Measurements from ENCODE around the gene SLC5A12. TPM values are rescaled to one million over a fixed set of nuclear protein-coding genes. Genes with fewer than 3 reads are reported as not detected.

The SLC5A12 gene
- total RNA-seq, 2 donors from 2014 or later, result not detected

- Mint-ChIP-seq H3K36me3 (ENCODE audit: low read depth) (no peaks in the 10 kb centered on the region), H3K9me3 (peaks cover 14% of the 10 kb centered on the region), H3K27ac (no peak overlapping the region), H3K4me3 (no peak overlapping the region), H3K27me3 (no peaks in the 10 kb centered on the region), H3K4me1 (no peaks in the 10 kb centered on the region)
- ATAC-seq (replicated peaks), result no peak
Observed at GRCh38 chr11:26704249-26704648, 17.6 kb downstream of the SLC5A12 start.

- Mint-ChIP-seq H3K27me3 (no peaks in the 10 kb centered on the region), H3K27ac (no peak overlapping the region), H3K4me3 (no peak overlapping the region), H3K4me1 (no peaks in the 10 kb centered on the region), H3K36me3 (ENCODE audit: low read depth) (no peaks in the 10 kb centered on the region), H3K9me3 (peaks cover 14% of the 10 kb centered on the region)
- no peak for ATAC-seq (replicated peaks)
Observed at GRCh38 chr11:26703411-26704191, 18.3 kb downstream of the SLC5A12 start.

- Mint-ChIP-seq H3K4me3 (no peak overlapping the region), H3K4me1 (no peaks in the 10 kb centered on the region), H3K9me3 (peaks cover 16% of the 10 kb centered on the region), H3K27me3 (no peaks in the 10 kb centered on the region), H3K36me3 (ENCODE audit: low read depth) (no peaks in the 10 kb centered on the region), H3K27ac (no peak overlapping the region)
- no peak for ATAC-seq (replicated peaks)
Observed at GRCh38 chr11:26702406-26702805, 19.5 kb downstream of the SLC5A12 start.

GRCh38 chr11:26700574-26701235 lies 21.2 kb downstream of the SLC5A12 start:
- Mint-ChIP-seq H3K4me1 (no peaks in the 10 kb centered on the region), H3K27me3 (no peaks in the 10 kb centered on the region), H3K27ac (no peak overlapping the region), H3K9me3 (peaks cover 12% of the 10 kb centered on the region), H3K4me3 (no peak overlapping the region), H3K36me3 (ENCODE audit: low read depth) (no peaks in the 10 kb centered on the region)
- ATAC-seq (replicated peaks), result no peak

GRCh38 chr11:26698224-26698623 lies 23.6 kb downstream of the SLC5A12 start:
- ATAC-seq (replicated peaks), result no peak
- H3K36me3 Mint-ChIP-seq (ENCODE audit: low read depth), result no peaks in the 10 kb centered on the region
- H3K4me3 Mint-ChIP-seq, result no peak overlapping the region
- H3K27ac Mint-ChIP-seq, result no peak overlapping the region
- H3K27me3 Mint-ChIP-seq, result no peaks in the 10 kb centered on the region
- H3K9me3 Mint-ChIP-seq, result peaks cover 4% of the 10 kb centered on the region
- no peaks in the 10 kb centered on the region for H3K4me1 Mint-ChIP-seq

- no peak overlapping the region for H3K4me3 Mint-ChIP-seq
- no peaks in the 10 kb centered on the region for H3K27me3 Mint-ChIP-seq
- no peaks in the 10 kb centered on the region for H3K4me1 Mint-ChIP-seq
- H3K9me3 Mint-ChIP-seq, result peaks cover 4% of the 10 kb centered on the region
- no peak overlapping the region for H3K27ac Mint-ChIP-seq
- no peaks in the 10 kb centered on the region for H3K36me3 Mint-ChIP-seq (ENCODE audit: low read depth)
- ATAC-seq (replicated peaks), result no peak
Observed at GRCh38 chr11:26696330-26696729, 25.5 kb downstream of the SLC5A12 start.

- H3K9me3 Mint-ChIP-seq, result no peaks in the 10 kb centered on the region
- H3K36me3 Mint-ChIP-seq (ENCODE audit: low read depth), result no peaks in the 10 kb centered on the region
- H3K27ac Mint-ChIP-seq, result no peak overlapping the region
- H3K4me1 Mint-ChIP-seq, result no peaks in the 10 kb centered on the region
- ATAC-seq (replicated peaks), result no peak
- H3K27me3 Mint-ChIP-seq, result no peaks in the 10 kb centered on the region
- H3K4me3 Mint-ChIP-seq, result no peak overlapping the region
Observed at GRCh38 chr11:26688701-26689100, 33.2 kb downstream of the SLC5A12 start.

GRCh38 chr11:26687351-26687750 lies 34.5 kb downstream of the SLC5A12 start:
- Mint-ChIP-seq H3K9me3 (no peaks in the 10 kb centered on the region), H3K4me1 (no peaks in the 10 kb centered on the region), H3K27me3 (no peaks in the 10 kb centered on the region), H3K27ac (no peak overlapping the region), H3K36me3 (ENCODE audit: low read depth) (no peaks in the 10 kb centered on the region), H3K4me3 (no peak overlapping the region)
- no peak for ATAC-seq (replicated peaks)

- Mint-ChIP-seq H3K4me3 (no peak overlapping the region), H3K4me1 (no peaks in the 10 kb centered on the region), H3K27ac (no peak overlapping the region), H3K27me3 (no peaks in the 10 kb centered on the region), H3K9me3 (no peaks in the 10 kb centered on the region), H3K36me3 (ENCODE audit: low read depth) (no peaks in the 10 kb centered on the region)
- no peak for ATAC-seq (replicated peaks)
Observed at GRCh38 chr11:26677566-26677965, 44.3 kb downstream of the SLC5A12 start.

GRCh38 chr11:26676641-26677040 lies 45.2 kb downstream of the SLC5A12 start:
- H3K9me3 Mint-ChIP-seq, result no peaks in the 10 kb centered on the region
- ATAC-seq (replicated peaks), result no peak
- no peaks in the 10 kb centered on the region for H3K36me3 Mint-ChIP-seq (ENCODE audit: low read depth)
- H3K4me3 Mint-ChIP-seq, result no peak overlapping the region
- no peaks in the 10 kb centered on the region for H3K27me3 Mint-ChIP-seq
- H3K27ac Mint-ChIP-seq, result no peak overlapping the region
- no peaks in the 10 kb centered on the region for H3K4me1 Mint-ChIP-seq

- no peaks in the 10 kb centered on the region for H3K36me3 Mint-ChIP-seq (ENCODE audit: low read depth)
- H3K27me3 Mint-ChIP-seq, result no peaks in the 10 kb centered on the region
- no peaks in the 10 kb centered on the region for H3K9me3 Mint-ChIP-seq
- ATAC-seq (replicated peaks), result no peak
- no peaks in the 10 kb centered on the region for H3K4me1 Mint-ChIP-seq
- no peak overlapping the region for H3K4me3 Mint-ChIP-seq
- H3K27ac Mint-ChIP-seq, result no peak overlapping the region
Observed at GRCh38 chr11:26675233-26675928, 46.5 kb downstream of the SLC5A12 start.

- H3K36me3 Mint-ChIP-seq (ENCODE audit: low read depth), result no peaks in the 10 kb centered on the region
- no peak overlapping the region for H3K4me3 Mint-ChIP-seq
- no peaks in the 10 kb centered on the region for H3K9me3 Mint-ChIP-seq
- H3K27ac Mint-ChIP-seq, result no peak overlapping the region
- no peak for ATAC-seq (replicated peaks)
- H3K27me3 Mint-ChIP-seq, result no peaks in the 10 kb centered on the region
- H3K4me1 Mint-ChIP-seq, result no peaks in the 10 kb centered on the region
Observed at GRCh38 chr11:26665946-26666345, 55.9 kb downstream of the SLC5A12 start.

GRCh38 chr11:26665036-26665435 lies 56.8 kb downstream of the SLC5A12 start:
- Mint-ChIP-seq H3K27ac (no peak overlapping the region), H3K27me3 (no peaks in the 10 kb centered on the region), H3K36me3 (ENCODE audit: low read depth) (no peaks in the 10 kb centered on the region), H3K4me3 (no peak overlapping the region), H3K9me3 (no peaks in the 10 kb centered on the region), H3K4me1 (no peaks in the 10 kb centered on the region)
- ATAC-seq (replicated peaks), result no peak

- Mint-ChIP-seq H3K9me3 (peaks cover under 1% of the 10 kb centered on the region), H3K27me3 (no peaks in the 10 kb centered on the region), H3K36me3 (ENCODE audit: low read depth) (no peaks in the 10 kb centered on the region), H3K4me3 (no peak overlapping the region), H3K4me1 (no peaks in the 10 kb centered on the region), H3K27ac (no peak overlapping the region)
- ATAC-seq (replicated peaks), result no peak
Observed at GRCh38 chr11:26662916-26663315, 58.9 kb downstream of the SLC5A12 start.

GRCh38 chr11:26655287-26655686 lies 66.6 kb downstream of the SLC5A12 start:
- no peaks in the 10 kb centered on the region for H3K4me1 Mint-ChIP-seq
- H3K4me3 Mint-ChIP-seq, result no peak overlapping the region
- H3K36me3 Mint-ChIP-seq (ENCODE audit: low read depth), result no peaks in the 10 kb centered on the region
- no peaks in the 10 kb centered on the region for H3K27me3 Mint-ChIP-seq
- H3K9me3 Mint-ChIP-seq, result peaks cover 5% of the 10 kb centered on the region
- H3K27ac Mint-ChIP-seq, result no peak overlapping the region
- no peak for ATAC-seq (replicated peaks)
